ENCODE data around the gene FGFR2.

FGFR2 gene

DNA sequence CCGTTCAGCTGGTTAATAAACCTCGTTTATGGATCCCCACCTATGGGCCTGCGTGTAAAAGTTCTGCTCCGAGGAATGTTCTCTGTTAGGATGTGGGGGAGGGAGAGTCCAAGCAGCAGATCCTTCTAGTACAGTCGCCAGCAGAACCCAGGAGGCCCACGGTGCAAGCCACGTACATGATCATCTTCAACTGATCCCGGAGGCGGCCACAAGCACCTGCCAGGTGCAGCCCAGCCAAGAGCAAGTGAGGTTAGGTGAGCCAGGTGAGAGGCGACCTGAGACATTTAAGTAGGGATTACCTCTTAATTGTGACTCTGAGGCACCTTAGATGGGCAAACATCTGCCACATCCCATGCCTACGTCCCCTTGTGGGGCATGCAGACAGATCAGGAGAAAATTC, 18.0 kb upstream of the FGFR2 start:
- H3K4me3 ChIP-seq (ENCODE audit: low read depth, low read length) = no peak overlapping the region
- TF ChIP-seq, protein P1, sequence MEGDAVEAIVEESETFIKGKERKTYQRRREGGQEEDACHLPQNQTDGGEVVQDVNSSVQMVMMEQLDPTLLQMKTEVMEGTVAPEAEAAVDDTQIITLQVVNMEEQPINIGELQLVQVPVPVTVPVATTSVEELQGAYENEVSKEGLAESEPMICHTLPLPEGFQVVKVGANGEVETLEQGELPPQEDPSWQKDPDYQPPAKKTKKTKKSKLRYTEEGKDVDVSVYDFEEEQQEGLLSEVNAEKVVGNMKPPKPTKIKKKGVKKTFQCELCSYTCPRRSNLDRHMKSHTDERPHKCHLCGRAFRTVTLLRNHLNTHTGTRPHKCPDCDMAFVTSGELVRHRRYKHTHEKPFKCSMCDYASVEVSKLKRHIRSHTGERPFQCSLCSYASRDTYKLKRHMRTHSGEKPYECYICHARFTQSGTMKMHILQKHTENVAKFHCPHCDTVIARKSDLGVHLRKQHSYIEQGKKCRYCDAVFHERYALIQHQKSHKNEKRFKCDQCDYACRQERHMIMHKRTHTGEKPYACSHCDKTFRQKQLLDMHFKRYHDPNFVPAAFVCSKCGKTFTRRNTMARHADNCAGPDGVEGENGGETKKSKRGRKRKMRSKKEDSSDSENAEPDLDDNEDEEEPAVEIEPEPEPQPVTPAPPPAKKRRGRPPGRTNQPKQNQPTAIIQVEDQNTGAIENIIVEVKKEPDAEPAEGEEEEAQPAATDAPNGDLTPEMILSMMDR (IDR thresholded peaks at IDR 0.05; ENCODE audit: low read depth, low read length) = no peak

- TF ChIP-seq, protein P1 (IDR thresholded peaks at IDR 0.05; ENCODE audit: low read depth, low read length) = no peak
- H3K4me3 ChIP-seq (ENCODE audit: low read depth, low read length) = no peak overlapping the region
These were observed 17.6 kb upstream of the FGFR2 start for GRCh38 chr10:121615836-121616235.

DNA sequence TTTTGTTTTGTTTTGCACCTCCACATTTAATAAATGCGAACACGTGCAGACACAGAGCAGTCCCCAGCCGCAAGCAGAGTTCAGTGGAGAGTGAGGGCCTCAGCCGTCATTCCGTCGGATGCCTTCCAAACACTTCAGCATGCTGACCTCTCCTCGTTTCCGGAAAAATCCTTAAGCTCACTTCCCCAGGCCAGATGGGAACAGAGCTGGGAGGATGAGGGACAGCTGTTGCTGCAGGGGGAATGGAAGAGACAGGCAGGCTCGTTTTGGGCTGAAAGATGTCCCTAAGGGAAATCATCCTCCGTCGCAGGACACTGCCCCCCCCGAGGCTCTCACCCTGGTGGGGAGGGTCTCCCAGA, 17.2 kb upstream of the FGFR2 start:
- TF ChIP-seq, protein P1 (IDR thresholded peaks at IDR 0.05; ENCODE audit: low read depth, low read length) = no peak
- H3K4me3 ChIP-seq (ENCODE audit: low read depth, low read length) = no peak overlapping the region

- no peak overlapping the region for H3K4me3 ChIP-seq (ENCODE audit: low read depth, low read length)
- TF ChIP-seq, protein P1 (IDR thresholded peaks at IDR 0.05; ENCODE audit: low read depth, low read length) = no peak
These were observed 16.6 kb upstream of the FGFR2 start for GRCh38 chr10:121614613-121615434.

DNA sequence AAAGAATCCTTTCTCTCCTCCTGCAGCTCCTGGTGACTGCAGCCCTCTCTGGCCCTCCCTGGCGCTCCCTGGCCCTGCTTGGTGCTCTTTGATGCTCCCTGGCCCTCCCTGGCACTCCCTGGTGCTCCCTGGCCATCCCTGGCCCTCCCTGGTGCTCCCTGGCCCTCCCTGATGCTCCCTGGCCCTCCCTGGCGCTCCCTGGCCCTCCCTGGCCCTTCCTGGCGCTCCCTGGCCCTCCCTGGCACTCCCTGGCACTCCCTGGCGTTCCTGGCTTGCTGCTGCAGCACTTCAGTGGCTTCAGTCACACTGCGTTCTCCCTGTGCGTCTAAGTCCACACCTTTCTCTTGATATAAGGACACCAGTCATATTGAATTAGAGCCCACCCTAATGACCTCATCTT, 15.2 kb upstream of the FGFR2 start:
- TF ChIP-seq, protein P1 (IDR thresholded peaks at IDR 0.05; ENCODE audit: low read depth, low read length) = no peak
- no peak overlapping the region for H3K4me3 ChIP-seq (ENCODE audit: low read depth, low read length)

DNA sequence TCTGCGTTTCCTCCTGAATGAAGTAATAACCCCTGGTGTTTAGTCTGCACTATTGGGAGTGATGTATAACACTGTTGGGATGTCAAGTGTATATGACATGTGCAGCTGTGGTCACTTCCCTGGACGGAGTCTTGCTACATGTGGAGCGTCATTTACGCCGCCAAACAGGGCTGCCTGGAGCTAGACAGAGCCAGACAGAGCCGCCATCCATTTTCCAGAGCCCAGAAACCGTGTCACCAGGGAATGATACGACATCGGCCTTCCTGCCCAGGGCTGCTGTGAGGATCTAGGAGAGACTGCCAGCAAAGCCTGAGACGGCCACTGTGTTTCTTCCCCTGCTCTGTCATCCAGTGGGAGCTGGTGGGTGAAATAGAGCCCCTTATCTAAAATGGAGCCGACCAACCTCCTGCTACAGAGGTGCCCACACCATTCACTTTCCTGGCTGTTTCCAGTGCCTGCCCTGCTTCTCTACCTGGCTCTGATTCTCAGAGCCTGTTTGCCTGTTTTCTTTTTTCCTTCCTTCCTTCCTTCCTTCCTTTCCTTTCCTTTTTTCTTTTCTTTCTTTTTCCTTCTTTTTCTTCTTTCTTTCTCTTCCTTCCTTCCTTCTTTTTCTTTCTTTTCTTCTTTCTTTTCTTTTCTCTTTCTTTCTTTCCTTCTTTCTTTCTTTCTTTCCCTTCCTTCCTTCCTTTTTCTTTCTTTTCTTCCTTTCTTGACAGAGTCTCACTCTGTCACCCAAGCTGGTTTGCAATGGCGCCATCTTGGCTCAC, 13.3 kb upstream of the FGFR2 start:
- H3K4me3 ChIP-seq (ENCODE audit: low read depth, low read length) = no peak overlapping the region
- TF ChIP-seq, protein P1 (IDR thresholded peaks at IDR 0.05; ENCODE audit: low read depth, low read length) = no peak

GRCh38 chr10:121610798-121611323, 12.6 kb upstream of the FGFR2 start:
- TF ChIP-seq, protein P1 (IDR thresholded peaks at IDR 0.05; ENCODE audit: low read depth, low read length) = no peak

More at GRCh38 chr10:121610798-121611323, 12.6 kb upstream of the FGFR2 start:
- H3K4me3 ChIP-seq (ENCODE audit: low read depth, low read length) = no peak overlapping the region
